CD4-positive, alpha-beta T cell treated with Interleukin-15 for 1 hour (primary cell): ENCODE measurements around the gene C11orf87.

Source experiments
- DNase-seq: peaks from one replicate; pipeline ENCODE4 v3.0.0-alpha.2; 2020

Gene C11orf87

GRCh38 chr11:109421981-109422869 lies at the start of gene C11orf87:
Gene C11orf87 (plus strand): TSS chr11:109422190. CDS start chr11:109423634, 1,444 bp downstream.
- no peak for DNase-seq

GRCh38 chr11:109374032-109374431 lies 48.0 kb upstream of the C11orf87 start:
- DNase-seq, result no peak

GRCh38 chr11:109374441-109374840 lies 47.5 kb upstream of the C11orf87 start:
- no peak for DNase-seq

GRCh38 chr11:109377039-109377742 lies 44.8 kb upstream of the C11orf87 start:
- DNase-seq, result no peak

- no peak for DNase-seq
Observed at GRCh38 chr11:109378034-109378433, 44.0 kb upstream of the C11orf87 start.

GRCh38 chr11:109383306-109383705 lies 38.7 kb upstream of the C11orf87 start:
- DNase-seq, result no peak

- no peak for DNase-seq
Observed at GRCh38 chr11:109384873-109385272, 37.1 kb upstream of the C11orf87 start.

GRCh38 chr11:109388982-109389381 lies 33.0 kb upstream of the C11orf87 start:
- no peak for DNase-seq

- DNase-seq, result no peak
Observed at GRCh38 chr11:109390752-109391151, 31.2 kb upstream of the C11orf87 start.

GRCh38 chr11:109401545-109401944 lies 20.4 kb upstream of the C11orf87 start:
- no peak for DNase-seq

GRCh38 chr11:109405671-109406070 lies 16.3 kb upstream of the C11orf87 start:
- DNase-seq, result no peak

- no peak for DNase-seq
Observed at GRCh38 chr11:109416601-109417000, 5.4 kb upstream of the C11orf87 start.

- DNase-seq, result no peak
Observed at GRCh38 chr11:109422870-109423465, 978 bp downstream of the C11orf87 start.

- DNase-seq, result no peak
Observed at GRCh38 chr11:109423466-109424190, 1.6 kb downstream of the C11orf87 start.

- no peak for DNase-seq
Observed at GRCh38 chr11:109424901-109425300, 2.9 kb downstream of the C11orf87 start.

- no peak for DNase-seq
Observed at GRCh38 chr11:109425554-109425953, 3.6 kb downstream of the C11orf87 start.

- DNase-seq, result no peak
Observed at GRCh38 chr11:109426442-109427240, 4.7 kb downstream of the C11orf87 start.

GRCh38 chr11:109432105-109432504 lies 10.1 kb downstream of the C11orf87 start:
- no peak for DNase-seq

GRCh38 chr11:109433753-109434256 lies 11.8 kb downstream of the C11orf87 start:
- DNase-seq, result no peak

GRCh38 chr11:109435121-109435742 lies 13.2 kb downstream of the C11orf87 start:
- DNase-seq, result no peak

GRCh38 chr11:109439684-109440083 lies 17.7 kb downstream of the C11orf87 start:
- DNase-seq, result no peak
